Heart left ventricle (tissue), 13 donors: ENCODE measurements around the gene ZNF140.

Experiments
- POLR2A ChIP-seq, 2 donors: fragments of 450-650 bp; IDR thresholded peaks; one replicate each; pipeline ENCODE4 v1.6.1; 2017; ENCODE audit warnings: antibody characterized with exemption in 2 of 2, mild to moderate bottlenecking in 2 of 2, moderate library complexity in 2 of 2
- TF ChIP-seq, protein P1 (sequence below), 12 donors: fragments of 200-600 bp; sonication (generic) in 4 of 12; IDR thresholded peaks; one replicate each; pipeline versions ENCODE4 v1.5.0 to v1.8.0; 2018 to 2022; ENCODE audit warnings: antibody characterized with exemption in 12 of 12, mild to moderate bottlenecking in 5 of 12
- donor health status: ischemic (EF 13 %, LVEDD 7.1; RV severe dilation, severe dysfunction).
- donor health status: DM: no; HTN: yes; CAD: no.
- donor health status: DM: no; HTN: no; CAD: no.
- donor health status: ischemic (EF 25% LVEDD 6.9; RV normal size, moderate dysfunction).
- donor health status: ischemic (EF 25% LVEDD 5.7; RV mildly dilated, moderate dysfunction).
- donor health status: ischemic (EF 35%, LVEDD 5.7; RV mildly dilated, moderate dysfunction).
- donor health status: nonischemic (EF 11% LVEDD 7.7; RV severe dilation, severe dysfunction).
- donor health status: DM: yes; HTN: yes; CAD: no.
- donor health status: PGD.
- donor health status: ischemic (EF 29% LVEDD 5.4; RV normal size, mild dysfunction).
- donor health status: nonischemic (EF 23%, LVEDD 6.1; RV moderate dilation, normal function).

DNA sequence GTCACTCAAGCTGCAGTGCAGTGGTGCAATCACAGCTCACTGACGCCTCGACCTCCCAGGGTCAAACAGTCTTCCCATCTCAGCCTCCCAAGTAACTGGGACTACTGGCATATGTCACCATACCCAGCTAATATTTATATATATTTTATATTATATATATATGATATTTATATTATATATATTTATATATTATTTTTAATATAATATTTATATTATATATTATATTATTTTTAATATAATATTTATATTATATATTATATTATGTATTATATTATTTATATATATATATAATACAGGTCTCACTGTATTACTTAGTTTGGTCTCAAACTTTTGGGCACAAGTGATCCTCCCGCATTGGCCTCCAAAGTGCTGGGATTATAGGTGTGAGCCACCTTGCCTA, 34.0 kb upstream of the ZNF140 start:
- TF ChIP-seq, protein P1, sequence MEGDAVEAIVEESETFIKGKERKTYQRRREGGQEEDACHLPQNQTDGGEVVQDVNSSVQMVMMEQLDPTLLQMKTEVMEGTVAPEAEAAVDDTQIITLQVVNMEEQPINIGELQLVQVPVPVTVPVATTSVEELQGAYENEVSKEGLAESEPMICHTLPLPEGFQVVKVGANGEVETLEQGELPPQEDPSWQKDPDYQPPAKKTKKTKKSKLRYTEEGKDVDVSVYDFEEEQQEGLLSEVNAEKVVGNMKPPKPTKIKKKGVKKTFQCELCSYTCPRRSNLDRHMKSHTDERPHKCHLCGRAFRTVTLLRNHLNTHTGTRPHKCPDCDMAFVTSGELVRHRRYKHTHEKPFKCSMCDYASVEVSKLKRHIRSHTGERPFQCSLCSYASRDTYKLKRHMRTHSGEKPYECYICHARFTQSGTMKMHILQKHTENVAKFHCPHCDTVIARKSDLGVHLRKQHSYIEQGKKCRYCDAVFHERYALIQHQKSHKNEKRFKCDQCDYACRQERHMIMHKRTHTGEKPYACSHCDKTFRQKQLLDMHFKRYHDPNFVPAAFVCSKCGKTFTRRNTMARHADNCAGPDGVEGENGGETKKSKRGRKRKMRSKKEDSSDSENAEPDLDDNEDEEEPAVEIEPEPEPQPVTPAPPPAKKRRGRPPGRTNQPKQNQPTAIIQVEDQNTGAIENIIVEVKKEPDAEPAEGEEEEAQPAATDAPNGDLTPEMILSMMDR (IDR thresholded peaks at IDR 0.05), result no peak
- TF ChIP-seq POLR2A (IDR thresholded peaks at IDR 0.05), result no peak
